Transverse colon (tissue), 4 donors: Measurements from ENCODE around the gene DLGAP1.

ENCODE experiments used
- POLR2AphosphoS5 ChIP-seq, 3 donors: sonication (generic); formaldehyde crosslinking; IDR thresholded peaks; one replicate each; pipeline ENCODE4 v1.6.1; 2016; ENCODE audit warnings: antibody characterized with exemption in 3 of 3
- TF ChIP-seq, protein P1 (sequence below), 5 experiments: fragments of 200-600 bp in 3 of 5; fragments of 450-650 bp in 2 of 5; sonication (generic) in 3 of 5; IDR thresholded peaks; 1 replicate in 2 of 5; 2 replicates in 3 of 5; pipeline ENCODE4 v1.5.1; 2016 to 2017; ENCODE audit warnings: antibody characterized with exemption in 5 of 5, inconsistent platforms in 3 of 5, mild to moderate bottlenecking in 2 of 5, moderate library complexity in 1 of 5

GRCh38 chr18:3466045-3466444 lies 989.1 kb downstream of the DLGAP1 start:
- TF ChIP-seq, protein P1, sequence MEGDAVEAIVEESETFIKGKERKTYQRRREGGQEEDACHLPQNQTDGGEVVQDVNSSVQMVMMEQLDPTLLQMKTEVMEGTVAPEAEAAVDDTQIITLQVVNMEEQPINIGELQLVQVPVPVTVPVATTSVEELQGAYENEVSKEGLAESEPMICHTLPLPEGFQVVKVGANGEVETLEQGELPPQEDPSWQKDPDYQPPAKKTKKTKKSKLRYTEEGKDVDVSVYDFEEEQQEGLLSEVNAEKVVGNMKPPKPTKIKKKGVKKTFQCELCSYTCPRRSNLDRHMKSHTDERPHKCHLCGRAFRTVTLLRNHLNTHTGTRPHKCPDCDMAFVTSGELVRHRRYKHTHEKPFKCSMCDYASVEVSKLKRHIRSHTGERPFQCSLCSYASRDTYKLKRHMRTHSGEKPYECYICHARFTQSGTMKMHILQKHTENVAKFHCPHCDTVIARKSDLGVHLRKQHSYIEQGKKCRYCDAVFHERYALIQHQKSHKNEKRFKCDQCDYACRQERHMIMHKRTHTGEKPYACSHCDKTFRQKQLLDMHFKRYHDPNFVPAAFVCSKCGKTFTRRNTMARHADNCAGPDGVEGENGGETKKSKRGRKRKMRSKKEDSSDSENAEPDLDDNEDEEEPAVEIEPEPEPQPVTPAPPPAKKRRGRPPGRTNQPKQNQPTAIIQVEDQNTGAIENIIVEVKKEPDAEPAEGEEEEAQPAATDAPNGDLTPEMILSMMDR (IDR thresholded peaks at IDR 0.05), result no peak
- no peak for TF ChIP-seq POLR2AphosphoS5 (IDR thresholded peaks at IDR 0.05)
